ENCODE measurements around the gene NR2F1-AS1. TPM values are rescaled to one million over a fixed set of nuclear protein-coding genes. Genes with fewer than 3 reads are reported as not detected.
"Not testable (repeated sequence)": the region's sequence is repeated elsewhere in the genome, so short reads cannot be mapped to it uniquely, and the experiment has no call there.

Gene NR2F1-AS1
- total RNA-seq, 1 donor from 2014 or later, result 16.2 TPM

GRCh38 chr5:93477816-93478215 lies 103.2 kb downstream of the NR2F1-AS1 start:
- Histone ChIP-seq H3K27ac (no peak overlapping the region), H3K9me3 (no peaks in the 10 kb centered on the region), H3K27me3 (no peaks in the 10 kb centered on the region), H3K4me3 (no peak overlapping the region), H3K36me3 (no peaks in the 10 kb centered on the region), H3K4me1 (no peaks in the 10 kb centered on the region)
- ATAC-seq (no peak), DNase-seq (no peak)
- TF ChIP-seq CTCF (IDR thresholded peaks at IDR 0.05), result no peak
- intact Hi-C loops (cut with DNase I), result no loop called here

GRCh38 chr5:93476251-93476742 lies 104.7 kb downstream of the NR2F1-AS1 start:
- ATAC-seq (no peak), DNase-seq (no peak)
- no peaks in the 10 kb centered on the region for H3K27me3 ChIP-seq
- H3K9me3 ChIP-seq, result no peaks in the 10 kb centered on the region
- no peak overlapping the region for H3K27ac ChIP-seq
- H3K36me3 ChIP-seq, result no peaks in the 10 kb centered on the region
- intact Hi-C loops (cut with DNase I), result no loop called here
- no peak overlapping the region for H3K4me3 ChIP-seq
- no peak for TF ChIP-seq CTCF (IDR thresholded peaks at IDR 0.05)
- no peaks in the 10 kb centered on the region for H3K4me1 ChIP-seq

- TF ChIP-seq CTCF (IDR thresholded peaks at IDR 0.05), result no peak
- Histone ChIP-seq H3K9me3 (no peaks in the 10 kb centered on the region), H3K27me3 (no peaks in the 10 kb centered on the region), H3K4me1 (no peaks in the 10 kb centered on the region), H3K27ac (no peak overlapping the region), H3K4me3 (no peak overlapping the region), H3K36me3 (no peaks in the 10 kb centered on the region)
- intact Hi-C loops (cut with DNase I), result no loop called here
- no peak for DNase-seq
- ATAC-seq, result no peak
These were observed 118.1 kb downstream of the NR2F1-AS1 start for GRCh38 chr5:93462916-93463315.

- Histone ChIP-seq H3K9me3 (no peaks in the 10 kb centered on the region), H3K36me3 (no peaks in the 10 kb centered on the region), H3K4me3 (no peak overlapping the region), H3K27me3 (no peaks in the 10 kb centered on the region), H3K27ac (no peak overlapping the region), H3K4me1 (no peaks in the 10 kb centered on the region)
- intact Hi-C loops (cut with DNase I), result no loop called here
- no peak for TF ChIP-seq CTCF (IDR thresholded peaks at IDR 0.05)
- no peak for ATAC-seq
- no peak for DNase-seq
These were observed 119.3 kb downstream of the NR2F1-AS1 start for GRCh38 chr5:93461756-93462155.

GRCh38 chr5:93460286-93460685 lies 120.7 kb downstream of the NR2F1-AS1 start:
- H3K36me3 ChIP-seq, result no peaks in the 10 kb centered on the region
- H3K27ac ChIP-seq, result no peak overlapping the region
- H3K4me3 ChIP-seq, result no peak overlapping the region
- no peaks in the 10 kb centered on the region for H3K9me3 ChIP-seq
- no peaks in the 10 kb centered on the region for H3K27me3 ChIP-seq
- DNase-seq (no peak), ATAC-seq (no peak)
- no peaks in the 10 kb centered on the region for H3K4me1 ChIP-seq
- no peak for TF ChIP-seq CTCF (IDR thresholded peaks at IDR 0.05)
- intact Hi-C loops (cut with DNase I), result no loop called here

- H3K36me3 ChIP-seq; H3K9me3 ChIP-seq; H3K27me3 ChIP-seq; H3K4me1 ChIP-seq; H3K4me3 ChIP-seq; H3K27ac ChIP-seq; ATAC-seq; intact Hi-C loops (cut with DNase I); DNase-seq: not testable (repeated sequence)
These were observed 124.2 kb downstream of the NR2F1-AS1 start for GRCh38 chr5:93456796-93457195.
